Measurements from ENCODE around the gene IGSF21.

Gene IGSF21

DNA sequence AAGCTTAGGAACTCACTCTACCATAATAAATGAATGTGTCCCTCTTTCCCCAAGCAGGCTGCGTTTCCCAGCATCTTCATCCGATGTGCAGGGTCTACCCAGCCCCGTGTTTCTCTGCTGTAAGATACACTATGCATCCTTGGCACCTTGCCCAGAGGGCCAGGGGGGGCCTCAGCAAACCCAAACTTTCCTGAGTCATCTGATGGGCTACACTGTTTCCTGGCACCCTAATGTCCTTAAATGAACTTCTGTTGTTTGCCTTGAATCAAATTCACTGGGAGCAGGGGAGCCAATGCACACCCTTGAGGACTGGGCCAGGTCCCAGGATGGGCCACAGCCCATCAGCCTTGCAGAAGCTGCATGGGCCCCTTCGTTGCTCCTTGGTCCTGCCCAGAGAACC lies 145.5 kb downstream of the IGSF21 start:
- no peaks in the 10 kb centered on the region for H3K4me1 ChIP-seq (ENCODE audit: insufficient read depth, low read length, severe bottlenecking)
- H3K4me3 ChIP-seq (ENCODE audit: low read depth, low read length, poor library complexity, severe bottlenecking), result no peak overlapping the region
- H2AFZ ChIP-seq (ENCODE audit: low read length), result no peak overlapping the region
- H3K9me3 ChIP-seq (ENCODE audit: low read length), result no peaks in the 10 kb centered on the region
- no peaks in the 10 kb centered on the region for H3K27me3 ChIP-seq (ENCODE audit: insufficient read depth, low read length)
- TF ChIP-seq, protein P1, sequence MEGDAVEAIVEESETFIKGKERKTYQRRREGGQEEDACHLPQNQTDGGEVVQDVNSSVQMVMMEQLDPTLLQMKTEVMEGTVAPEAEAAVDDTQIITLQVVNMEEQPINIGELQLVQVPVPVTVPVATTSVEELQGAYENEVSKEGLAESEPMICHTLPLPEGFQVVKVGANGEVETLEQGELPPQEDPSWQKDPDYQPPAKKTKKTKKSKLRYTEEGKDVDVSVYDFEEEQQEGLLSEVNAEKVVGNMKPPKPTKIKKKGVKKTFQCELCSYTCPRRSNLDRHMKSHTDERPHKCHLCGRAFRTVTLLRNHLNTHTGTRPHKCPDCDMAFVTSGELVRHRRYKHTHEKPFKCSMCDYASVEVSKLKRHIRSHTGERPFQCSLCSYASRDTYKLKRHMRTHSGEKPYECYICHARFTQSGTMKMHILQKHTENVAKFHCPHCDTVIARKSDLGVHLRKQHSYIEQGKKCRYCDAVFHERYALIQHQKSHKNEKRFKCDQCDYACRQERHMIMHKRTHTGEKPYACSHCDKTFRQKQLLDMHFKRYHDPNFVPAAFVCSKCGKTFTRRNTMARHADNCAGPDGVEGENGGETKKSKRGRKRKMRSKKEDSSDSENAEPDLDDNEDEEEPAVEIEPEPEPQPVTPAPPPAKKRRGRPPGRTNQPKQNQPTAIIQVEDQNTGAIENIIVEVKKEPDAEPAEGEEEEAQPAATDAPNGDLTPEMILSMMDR (IDR thresholded peaks at IDR 0.05; ENCODE audit: low read length), result no peak
- TF ChIP-seq EZH2 (IDR thresholded peaks at IDR 0.05; ENCODE audit: borderline replicate concordance, low read length), result no peak
- no peaks in the 10 kb centered on the region for H3K36me3 ChIP-seq (ENCODE audit: insufficient read depth, low read length)
- no peaks in the 10 kb centered on the region for H3K9me2 ChIP-seq (ENCODE audit: low read depth, low read length)
- no peak overlapping the region for H3K27ac ChIP-seq (ENCODE audit: low read depth, low read length, poor library complexity, severe bottlenecking)
- H4K20me1 ChIP-seq (ENCODE audit: insufficient read depth, low read length), result no peaks in the 10 kb centered on the region
- H3K9ac ChIP-seq (ENCODE audit: low read length), result no peak overlapping the region
- no peak overlapping the region for H3K4me2 ChIP-seq (ENCODE audit: low read length)
- no peaks in the 10 kb centered on the region for H3K79me2 ChIP-seq (ENCODE audit: insufficient read depth, low read length)
- no peaks in the 10 kb centered on the region for H3F3A ChIP-seq (ENCODE audit: insufficient read depth, low read length)

DNA sequence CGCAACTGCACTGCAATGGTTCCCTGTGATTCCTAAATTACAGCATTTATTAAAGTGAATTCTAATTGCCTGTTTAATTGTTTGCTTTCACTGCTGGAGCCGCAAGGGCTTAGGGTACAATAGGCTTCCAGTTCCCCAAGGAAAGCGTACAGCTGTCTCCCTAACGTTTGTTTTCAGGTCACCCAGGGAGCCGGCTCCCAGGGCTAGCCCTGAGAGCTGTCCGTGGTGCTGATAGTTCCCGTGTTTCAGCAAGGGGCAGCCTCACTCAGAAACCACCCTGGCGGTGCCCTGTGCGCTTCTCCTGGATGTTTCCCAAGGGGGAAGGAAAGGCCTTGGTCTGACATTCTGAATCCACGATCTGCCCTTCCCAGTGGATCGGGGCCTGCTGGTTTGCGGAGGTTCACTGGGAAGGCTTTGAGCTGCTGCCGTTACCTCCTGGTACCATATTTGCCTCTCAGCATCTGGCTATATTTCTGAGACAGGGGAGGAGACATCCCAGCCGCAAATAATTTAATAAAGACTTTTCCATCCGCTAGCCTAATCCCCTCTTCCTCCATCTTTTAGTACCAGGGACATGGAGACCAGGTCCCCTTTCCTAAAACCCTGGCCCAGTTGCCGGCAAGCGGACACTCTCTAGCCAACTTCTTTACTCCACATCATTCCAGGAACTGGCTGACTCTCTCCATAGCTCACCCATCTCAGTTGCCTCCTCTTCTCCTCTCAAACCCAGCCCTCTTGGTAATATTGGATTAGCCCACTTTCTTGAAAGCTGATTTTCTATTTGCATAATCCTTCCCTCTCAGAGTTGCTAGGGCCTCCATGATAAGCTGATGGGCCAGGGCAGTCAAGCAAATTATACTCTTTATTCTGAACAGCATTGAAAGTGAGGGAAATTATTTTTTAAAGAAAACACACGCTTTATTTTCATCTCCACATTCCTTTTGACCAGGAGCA lies 149.0 kb downstream of the IGSF21 start:
- Histone ChIP-seq H3K79me2 (ENCODE audit: insufficient read depth, low read length) (no peaks in the 10 kb centered on the region), H3K4me2 (ENCODE audit: low read length) (no peak overlapping the region), H3K27ac (ENCODE audit: low read depth, low read length, poor library complexity, severe bottlenecking) (no peak overlapping the region), H3K9me3 (ENCODE audit: low read length) (no peaks in the 10 kb centered on the region), H4K20me1 (ENCODE audit: insufficient read depth, low read length) (no peaks in the 10 kb centered on the region), H3K36me3 (ENCODE audit: insufficient read depth, low read length) (no peaks in the 10 kb centered on the region), H3F3A (ENCODE audit: insufficient read depth, low read length) (no peaks in the 10 kb centered on the region), H2AFZ (ENCODE audit: low read length) (no peak overlapping the region), H3K4me1 (ENCODE audit: insufficient read depth, low read length, severe bottlenecking) (no peaks in the 10 kb centered on the region), H3K9ac (ENCODE audit: low read length) (no peak overlapping the region), H3K4me3 (ENCODE audit: low read depth, low read length, poor library complexity, severe bottlenecking) (no peak overlapping the region), H3K9me2 (ENCODE audit: low read depth, low read length) (no peaks in the 10 kb centered on the region), H3K27me3 (ENCODE audit: insufficient read depth, low read length) (no peaks in the 10 kb centered on the region)
- TF ChIP-seq EZH2 (IDR thresholded peaks at IDR 0.05; ENCODE audit: borderline replicate concordance, low read length), result no peak
- TF ChIP-seq, protein P1 (IDR thresholded peaks at IDR 0.05; ENCODE audit: low read length), result no peak

GRCh38 chr1:18257778-18258177 lies 150.2 kb downstream of the IGSF21 start:
- Histone ChIP-seq H3K9ac (ENCODE audit: low read length) (no peak overlapping the region), H3K36me3 (ENCODE audit: insufficient read depth, low read length) (no peaks in the 10 kb centered on the region), H3K27me3 (ENCODE audit: insufficient read depth, low read length) (no peaks in the 10 kb centered on the region), H3K9me2 (ENCODE audit: low read depth, low read length) (no peaks in the 10 kb centered on the region), H3K4me1 (ENCODE audit: insufficient read depth, low read length, severe bottlenecking) (no peaks in the 10 kb centered on the region), H3K4me3 (ENCODE audit: low read depth, low read length, poor library complexity, severe bottlenecking) (no peak overlapping the region), H4K20me1 (ENCODE audit: insufficient read depth, low read length) (no peaks in the 10 kb centered on the region), H3K79me2 (ENCODE audit: insufficient read depth, low read length) (no peaks in the 10 kb centered on the region), H3K9me3 (ENCODE audit: low read length) (no peaks in the 10 kb centered on the region), H2AFZ (ENCODE audit: low read length) (no peak overlapping the region), H3K4me2 (ENCODE audit: low read length) (no peak overlapping the region), H3F3A (ENCODE audit: insufficient read depth, low read length) (no peaks in the 10 kb centered on the region), H3K27ac (ENCODE audit: low read depth, low read length, poor library complexity, severe bottlenecking) (no peak overlapping the region)
- no peak for TF ChIP-seq EZH2 (IDR thresholded peaks at IDR 0.05; ENCODE audit: borderline replicate concordance, low read length)
- TF ChIP-seq, protein P1 (IDR thresholded peaks at IDR 0.05; ENCODE audit: low read length), result no peak

All from OCI-LY1 (cell line).